NCI-H526 (cell line): ENCODE data around the gene CFAP44.
A peak's percentile ranks its signal among the peaks of the same experiment; 100 is the strongest.
"Not testable (repeated sequence)": the region's sequence is repeated elsewhere in the genome, so short reads cannot be mapped to it uniquely, and the experiment has no call there.

Experiments used
- DNase-seq, 2 experiments: peaks; one replicate each; lab custom pipeline; 2025; lab: John Stamatoyannopoulos, UW

The CFAP44 gene

DNA sequence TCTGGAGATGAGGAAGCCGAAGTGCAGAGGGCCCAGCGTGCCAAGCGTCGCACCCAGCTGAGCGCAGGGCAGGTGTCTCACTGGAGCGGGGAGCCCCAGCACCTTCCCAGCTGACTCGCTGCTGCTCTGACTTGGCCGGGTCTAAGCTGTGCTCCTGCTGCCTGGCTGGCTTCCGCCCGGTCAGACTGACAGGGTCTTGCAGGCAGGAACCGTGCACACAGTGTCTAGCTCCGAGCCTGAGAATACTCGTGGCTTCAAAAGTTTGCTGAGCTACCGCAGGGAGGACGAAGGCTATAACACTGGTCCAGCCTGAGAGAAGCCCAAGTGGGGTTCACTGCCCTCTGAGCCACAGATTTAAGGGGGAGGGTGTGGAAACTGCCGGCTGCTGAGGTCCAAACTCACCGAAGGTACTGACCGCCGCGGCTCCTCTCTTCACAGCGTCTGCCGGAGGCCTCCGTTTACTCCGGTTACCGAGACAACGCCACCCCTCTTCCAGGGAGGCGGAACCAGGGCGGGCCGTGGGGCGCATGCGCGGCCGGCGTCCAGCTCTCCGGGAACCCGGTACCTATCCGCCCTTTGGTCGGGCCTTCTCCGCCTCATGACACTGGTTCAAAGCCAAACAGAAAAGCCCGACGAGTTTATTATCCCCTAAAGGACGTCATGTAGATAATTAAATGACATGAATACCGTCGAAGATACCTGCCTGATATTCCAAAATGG is at the start of gene CFAP44:
CFAP44 (minus strand) TSS at position 443 of the 720 bp plus-strand sequence. CDS start 7,829 bp downstream, outside the sequence.
- DNase-seq = no peak

DNA sequence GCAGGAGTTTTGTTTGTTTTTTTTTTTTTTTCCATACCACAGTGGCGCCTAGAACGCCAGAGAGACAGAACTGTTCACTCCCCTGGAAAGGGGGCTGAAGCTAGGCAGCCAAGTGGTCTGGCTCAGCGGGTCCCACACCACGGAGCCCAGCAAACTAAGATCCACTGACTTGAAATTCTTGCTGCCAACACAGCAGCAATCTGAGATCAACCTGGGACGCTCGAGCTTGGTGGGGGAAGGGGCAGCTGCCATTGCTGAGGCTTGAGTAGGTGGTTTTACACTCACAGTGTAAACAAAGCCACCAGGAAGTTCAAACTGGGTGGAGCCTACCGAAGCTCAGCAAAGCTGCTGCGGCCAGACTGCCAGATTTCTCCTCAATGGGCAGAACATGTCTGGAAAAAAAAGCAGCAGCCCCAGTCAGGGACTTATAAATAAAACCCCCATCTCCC is 43.9 kb upstream of the CFAP44 start:
- no peak for DNase-seq

DNA sequence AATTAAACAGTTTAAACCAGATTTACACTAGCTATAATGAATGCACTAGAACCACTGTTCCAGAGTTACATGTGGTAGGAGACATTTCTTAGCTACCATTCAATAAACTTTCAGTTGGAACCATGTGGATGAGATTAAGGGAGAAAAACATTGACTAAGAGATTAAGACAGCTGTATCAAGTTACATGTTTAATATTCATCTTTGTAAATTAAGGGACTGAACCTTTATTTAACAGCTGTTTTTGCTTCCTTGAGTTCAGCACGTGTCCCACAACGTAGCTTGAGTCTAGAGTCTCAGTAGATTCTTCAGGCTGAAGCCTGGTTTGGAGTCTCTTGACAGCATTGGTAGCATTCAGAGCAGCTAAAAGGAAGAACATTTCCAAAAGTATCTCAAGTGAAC is 27.2 kb upstream of the CFAP44 start:
- no peak for DNase-seq

- no peak for DNase-seq
These were observed 20.2 kb upstream of the CFAP44 start for GRCh38 chr3:113461488-113461887.

DNA sequence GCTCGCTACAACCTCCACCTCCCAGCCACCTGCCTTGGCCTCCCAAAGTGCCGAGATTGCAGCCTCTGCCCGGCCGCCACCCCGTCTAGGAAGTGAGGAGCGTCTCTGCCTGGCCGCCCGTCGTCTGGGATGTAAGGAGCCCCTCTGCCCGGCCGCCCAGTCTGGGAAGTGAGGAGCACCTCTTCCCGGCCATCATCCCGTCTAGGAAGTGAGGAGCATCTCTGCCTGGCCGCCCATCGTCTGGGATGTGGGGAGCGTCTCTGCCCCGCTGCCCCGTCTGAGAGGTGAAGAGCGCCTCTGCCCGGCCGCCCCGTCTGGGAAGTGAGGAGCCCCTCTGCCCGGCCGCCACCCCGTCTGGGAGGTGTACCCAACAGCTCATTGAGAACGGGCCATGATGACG is 17.3 kb upstream of the CFAP44 start:
- DNase-seq = not testable (repeated sequence)

DNA sequence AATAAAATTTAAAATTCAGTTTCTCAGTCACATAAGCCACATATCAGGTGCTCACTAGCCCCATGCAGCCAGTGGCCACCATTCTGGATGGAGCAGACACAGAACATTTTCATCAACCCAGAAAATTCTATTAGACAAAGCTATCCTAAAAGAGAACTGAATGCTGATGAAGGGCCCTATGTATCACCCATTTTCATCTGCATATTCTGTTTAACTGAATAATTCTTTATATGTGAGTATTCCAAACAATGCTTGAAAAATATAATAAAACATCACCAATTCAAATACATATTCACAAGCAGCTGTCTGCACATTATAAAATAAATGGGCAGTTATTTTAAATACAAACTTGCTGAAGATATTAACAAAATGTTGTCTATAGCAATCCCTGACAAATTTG is 14.2 kb upstream of the CFAP44 start:
- DNase-seq = no peak

DNA sequence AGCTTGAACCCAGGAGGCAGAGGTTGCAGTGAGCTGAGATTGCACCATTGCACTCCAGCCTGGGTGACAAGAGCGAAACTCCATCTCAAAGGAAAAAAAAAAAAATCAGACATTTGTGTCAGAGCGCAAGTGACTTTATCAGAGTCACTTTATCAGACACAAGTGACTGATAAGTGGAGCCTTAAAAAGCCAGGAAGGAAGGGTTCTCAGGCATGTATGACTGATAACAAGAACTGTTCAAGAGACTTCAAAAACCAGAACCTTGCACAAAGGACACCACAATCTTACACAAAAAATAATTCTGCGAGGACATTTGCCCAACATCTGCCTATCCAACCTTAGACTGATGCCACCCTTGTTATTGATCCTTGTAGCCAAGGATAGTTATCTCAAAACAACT is 13.3 kb upstream of the CFAP44 start:
- no peak for DNase-seq

GRCh38 chr3:113454057-113454456 is 12.8 kb upstream of the CFAP44 start:
- no peak for DNase-seq

DNA sequence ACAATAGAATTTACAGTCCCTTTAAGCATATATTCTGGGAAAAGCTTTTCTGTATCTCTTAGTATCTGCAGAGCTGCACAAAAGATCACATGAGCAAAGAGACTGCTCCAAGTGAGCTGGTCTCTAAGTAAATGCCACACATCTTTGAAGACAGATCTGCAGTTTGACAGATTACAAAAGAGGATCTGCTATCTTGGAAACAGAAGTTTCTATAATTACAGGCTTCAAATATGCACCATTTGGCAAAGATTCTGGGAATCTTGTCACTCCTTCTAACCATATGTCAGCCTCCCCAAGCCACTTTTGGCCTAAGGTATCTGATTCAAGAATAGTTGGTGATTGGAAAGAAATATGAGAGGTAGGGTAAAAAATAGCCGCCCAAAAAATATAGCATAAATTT is 9.6 kb upstream of the CFAP44 start:
- no peak for DNase-seq

DNA sequence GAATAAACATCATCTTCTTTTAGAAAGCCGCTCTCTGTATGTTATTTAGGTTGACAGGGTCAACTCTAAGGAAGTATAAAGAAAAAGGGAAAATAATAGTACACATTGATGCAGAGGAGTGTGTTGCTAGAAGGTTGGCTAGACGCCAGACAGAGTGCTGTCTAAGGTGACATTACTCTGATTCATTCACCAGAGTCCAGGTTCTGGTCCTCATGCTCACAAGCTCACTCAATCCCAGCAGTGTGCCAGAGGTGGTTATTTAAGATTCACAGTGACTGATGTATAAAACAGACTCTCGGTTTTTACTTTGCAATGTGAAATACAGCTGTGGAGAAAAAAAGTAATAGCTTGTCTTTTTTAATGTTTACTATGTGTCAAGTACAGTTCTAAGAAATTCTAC is 1.7 kb downstream of the CFAP44 start:
- DNase-seq = no peak

- DNase-seq = no peak
These were observed 3.1 kb downstream of the CFAP44 start for GRCh38 chr3:113438224-113438623.

- DNase-seq = no peak
These were observed 3.9 kb downstream of the CFAP44 start for GRCh38 chr3:113437411-113437810.

GRCh38 chr3:113436809-113437208 is 4.5 kb downstream of the CFAP44 start:
- no peak for DNase-seq

GRCh38 chr3:113431811-113432210 is 9.5 kb downstream of the CFAP44 start:
- no peak for DNase-seq

DNA sequence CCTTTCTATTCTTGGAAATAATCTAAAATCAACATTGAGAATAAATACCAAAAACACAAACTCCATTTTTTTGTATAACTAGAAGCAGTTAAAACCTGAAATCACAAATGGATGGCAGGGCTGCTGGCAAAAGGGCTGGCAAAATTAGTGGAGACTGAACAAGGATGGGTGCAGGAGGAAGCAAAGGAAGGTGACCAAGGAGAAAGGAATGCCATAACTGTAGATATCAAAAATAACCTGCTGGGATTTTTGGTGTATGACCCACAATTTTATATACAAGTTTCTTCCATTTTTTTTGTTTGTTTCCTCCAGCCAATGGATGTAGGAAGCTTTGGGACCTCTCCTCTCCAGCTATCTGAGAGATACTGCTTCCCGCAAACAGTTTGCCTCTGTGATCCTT is 12.7 kb downstream of the CFAP44 start:
- no peak for DNase-seq

DNA sequence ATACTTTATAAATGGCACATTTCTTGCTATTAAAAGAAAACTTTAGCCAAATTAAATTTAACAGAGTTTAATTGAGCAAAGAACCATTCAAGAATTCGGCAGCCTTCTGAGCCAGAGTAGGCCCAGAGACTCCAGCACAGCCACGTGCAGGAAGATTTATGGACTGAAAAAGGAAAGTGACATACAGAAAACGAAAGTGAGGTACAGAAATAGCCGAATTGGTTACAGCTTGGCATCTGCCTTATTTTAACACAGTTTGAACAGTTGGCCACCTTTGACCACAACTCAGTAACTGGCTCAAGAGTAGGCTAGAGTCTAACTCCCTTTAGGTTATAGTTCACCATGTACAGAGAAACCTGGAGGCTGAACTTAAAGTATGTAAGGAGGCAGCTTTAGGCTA is 17.6 kb downstream of the CFAP44 start:
- DNase-seq = no peak

- peak; percentile 52 to 62 for DNase-seq
These were observed 20.2 kb downstream of the CFAP44 start for GRCh38 chr3:113421082-113421481.

- no peak for DNase-seq
These were observed 31.6 kb downstream of the CFAP44 start for GRCh38 chr3:113409676-113410075.

DNA sequence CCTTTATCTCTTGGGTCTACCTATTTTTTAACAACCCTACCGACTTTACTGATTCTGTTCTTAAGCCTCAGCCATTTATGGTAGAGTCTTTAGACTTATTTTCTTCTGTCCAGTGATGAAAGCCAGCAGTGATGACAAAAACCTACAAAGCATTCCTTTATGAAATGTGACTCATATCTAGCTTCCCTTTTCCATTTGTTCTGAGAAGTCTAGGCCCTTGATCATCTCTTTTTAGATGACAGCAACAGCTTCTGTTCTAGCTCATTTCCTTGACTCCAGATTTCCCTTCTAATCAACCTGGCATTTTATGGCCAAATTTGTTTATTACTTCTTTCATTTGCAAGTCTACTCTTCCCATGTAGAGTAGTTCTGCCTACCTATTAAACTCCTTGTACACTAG is 36.1 kb downstream of the CFAP44 start:
- peak in 1 of 2 experiments; percentile 35 for DNase-seq

DNA sequence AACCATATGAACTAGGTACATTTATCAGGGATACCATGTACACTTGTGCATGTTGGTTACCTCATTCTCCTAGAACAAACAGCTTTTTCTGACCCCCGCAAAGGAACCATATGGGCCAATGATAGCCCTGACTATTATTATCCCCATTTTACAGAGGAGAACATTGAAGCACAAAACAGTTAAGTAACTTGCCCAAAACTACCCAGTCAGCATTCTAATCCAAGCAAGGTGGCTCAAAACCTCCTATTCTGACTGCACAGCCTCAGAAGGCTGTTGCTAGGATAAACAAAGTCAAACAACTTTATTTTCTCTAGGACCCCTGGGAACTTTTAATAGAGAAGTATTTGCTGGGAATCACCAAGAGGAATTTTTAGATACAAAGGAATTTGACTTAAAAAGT is 36.7 kb downstream of the CFAP44 start:
- no peak for DNase-seq
